ENCODE data around the gene SLC39A13.

Gene SLC39A13

GRCh38 chr11:47437746-47438418 lies 29.5 kb downstream of the SLC39A13 start:
- DNase-seq (ENCODE audit: low read depth), result no peak
- no peak overlapping the region for H3K4me3 ChIP-seq (ENCODE audit: low read length)
- TF ChIP-seq CTCF (IDR thresholded peaks at IDR 0.05; ENCODE audit: insufficient read depth, low read depth, low read length, missing control alignments), result no peak

GRCh38 chr11:47438721-47439120 lies 30.3 kb downstream of the SLC39A13 start:
- H3K4me3 ChIP-seq (ENCODE audit: low read length), result no peak overlapping the region
- no peak for TF ChIP-seq CTCF (IDR thresholded peaks at IDR 0.05; ENCODE audit: insufficient read depth, low read depth, low read length, missing control alignments)
- DNase-seq (ENCODE audit: low read depth), result no peak

GRCh38 chr11:47440054-47440476 lies 31.7 kb downstream of the SLC39A13 start:
- no peak for TF ChIP-seq CTCF (IDR thresholded peaks at IDR 0.05; ENCODE audit: insufficient read depth, low read depth, low read length, missing control alignments)
- DNase-seq (ENCODE audit: low read depth), result no peak
- H3K4me3 ChIP-seq (ENCODE audit: low read length), result no peak overlapping the region

GRCh38 chr11:47441421-47441820 lies 33.0 kb downstream of the SLC39A13 start:
- no peak overlapping the region for H3K4me3 ChIP-seq (ENCODE audit: low read length)
- DNase-seq (ENCODE audit: low read depth), result no peak
- no peak for TF ChIP-seq CTCF (IDR thresholded peaks at IDR 0.05; ENCODE audit: insufficient read depth, low read depth, low read length, missing control alignments)

- DNase-seq (ENCODE audit: low read depth), result no peak
- no peak for TF ChIP-seq CTCF (IDR thresholded peaks at IDR 0.05; ENCODE audit: insufficient read depth, low read depth, low read length, missing control alignments)
- no peak overlapping the region for H3K4me3 ChIP-seq (ENCODE audit: low read length)
These were observed 34.1 kb downstream of the SLC39A13 start for GRCh38 chr11:47442514-47442913.

GRCh38 chr11:47443028-47443700 lies 34.8 kb downstream of the SLC39A13 start:
- DNase-seq (ENCODE audit: low read depth), result no peak
- TF ChIP-seq CTCF (IDR thresholded peaks at IDR 0.05; ENCODE audit: insufficient read depth, low read depth, low read length, missing control alignments), result peak; percentile 12
- H3K4me3 ChIP-seq (ENCODE audit: low read length), result no peak overlapping the region

Data from epithelial cell of esophagus (primary cell).